GM18520 (cell line): ENCODE results near the gene CLCN1.

Experiments
- ATAC-seq: cut with Tn5 transposase; IDR thresholded peaks from one replicate; pipeline ENCODE4 v1.9.1; 2021; ENCODE audit not compliant: unreplicated experiment

Gene CLCN1

DNA sequence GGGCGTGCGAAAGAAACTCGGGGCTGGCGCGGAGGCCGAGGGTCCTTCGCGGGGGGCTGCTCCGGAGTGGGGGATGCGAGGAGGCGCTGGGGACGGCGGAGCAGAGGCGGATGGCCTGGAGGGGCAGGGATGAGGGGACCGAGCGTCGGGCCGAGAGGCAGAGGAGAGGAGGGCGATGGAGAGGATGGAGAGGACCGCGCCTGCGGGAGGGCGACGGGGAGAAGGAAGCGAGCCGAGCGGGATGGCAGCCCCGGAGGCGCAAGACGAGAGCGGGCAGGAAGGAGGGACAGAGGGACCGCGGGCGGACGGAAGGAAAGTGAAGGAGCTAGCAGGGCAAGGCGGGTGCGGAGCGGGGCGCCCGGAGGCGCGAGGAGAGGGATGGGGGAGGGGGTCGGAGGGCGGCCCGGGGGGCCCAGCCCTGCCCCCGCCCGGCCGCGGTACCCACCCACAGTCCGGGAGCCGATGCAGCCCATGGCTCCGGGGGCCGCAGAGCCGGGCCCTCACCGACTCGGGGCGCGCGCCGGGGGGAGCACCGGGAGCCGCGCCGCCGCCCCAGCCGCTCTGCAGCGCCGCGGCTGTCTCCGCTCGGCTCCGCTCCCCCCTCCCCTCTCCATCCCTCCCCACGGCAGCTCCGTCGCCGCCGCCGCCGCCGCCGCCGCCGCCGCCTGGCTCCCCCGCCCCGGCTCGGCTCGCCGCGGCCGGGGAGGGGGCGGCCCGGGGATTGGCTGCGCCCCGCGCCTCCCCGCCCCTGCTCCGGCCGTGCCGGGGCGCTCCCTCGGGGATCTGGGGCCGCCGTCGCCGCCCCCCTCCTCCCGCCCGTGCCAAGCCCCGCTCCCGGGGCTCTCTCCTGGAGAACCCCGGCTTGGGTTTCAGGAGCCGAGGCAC lies 46.5 kb downstream of the CLCN1 start, which contains the start of gene FAM131B:
Gene FAM131B (minus strand): TSS at position 583 of the 885 bp plus-strand sequence. CDS start 110 bp downstream, at position 473.
- ATAC-seq, result no peak

DNA sequence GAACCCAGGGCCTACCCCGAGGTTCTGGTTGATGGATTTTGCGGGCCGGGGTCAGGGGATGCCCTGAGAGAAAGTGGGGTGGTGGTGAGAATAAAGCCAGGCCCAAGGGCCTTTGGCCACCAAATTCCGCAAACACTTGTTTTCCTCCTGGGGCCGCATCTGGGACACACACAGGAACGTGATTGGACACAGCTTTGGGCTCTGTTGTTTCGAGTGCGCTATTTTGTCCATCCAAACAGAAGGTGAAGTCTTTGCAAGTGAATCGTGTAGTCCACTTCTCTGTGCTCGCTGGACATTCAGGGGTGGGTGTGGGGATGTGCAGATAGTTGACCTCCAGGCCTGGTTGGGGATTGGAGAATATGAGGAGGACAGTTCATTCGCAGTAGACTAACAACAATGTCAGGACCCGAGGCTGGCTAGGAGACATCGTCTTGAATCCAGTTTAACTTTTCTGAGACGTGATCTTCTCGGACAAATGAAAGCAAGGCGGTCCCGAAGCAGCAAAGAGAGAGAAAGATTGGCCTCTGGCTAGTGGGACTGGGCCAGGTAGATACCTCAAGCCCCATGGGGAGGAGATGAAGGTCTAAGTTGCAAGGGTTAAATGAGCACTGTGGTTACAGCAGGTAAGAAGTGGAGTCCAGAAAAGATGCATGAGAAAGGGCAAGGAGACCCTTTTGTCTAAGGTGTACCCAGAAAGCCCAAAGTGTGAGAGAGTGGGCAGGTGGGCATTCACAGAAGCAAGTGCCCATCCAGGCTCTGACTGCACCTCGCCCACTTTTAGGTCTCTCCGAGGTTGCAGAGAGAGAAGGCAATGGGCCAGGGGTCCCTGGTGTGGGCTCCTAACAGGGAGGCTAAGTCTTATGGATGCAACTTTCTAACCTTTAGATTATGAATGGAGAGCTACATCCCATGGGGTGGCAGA lies 47.4 kb downstream of the CLCN1 start:
- no peak for ATAC-seq

DNA sequence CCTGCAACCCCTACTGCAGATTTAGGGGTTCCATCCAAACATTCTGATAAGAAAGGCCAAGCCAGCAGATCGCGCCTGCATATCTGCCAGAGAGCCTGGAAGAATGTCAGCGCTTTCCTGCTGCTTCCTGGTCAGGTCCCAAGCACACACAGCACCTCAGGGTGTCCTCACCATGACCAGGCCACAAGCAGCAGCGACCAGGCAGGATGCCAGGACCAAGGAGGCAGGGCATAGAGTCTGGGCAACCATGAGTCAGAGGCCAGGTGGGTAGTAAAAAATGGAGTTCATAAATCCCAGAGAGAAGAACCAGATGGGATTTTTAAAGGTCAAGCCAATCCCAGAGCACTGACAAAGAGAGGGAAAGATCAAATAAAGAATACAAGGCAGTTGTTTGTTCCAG lies 52.1 kb downstream of the CLCN1 start:
- ATAC-seq, result no peak

DNA sequence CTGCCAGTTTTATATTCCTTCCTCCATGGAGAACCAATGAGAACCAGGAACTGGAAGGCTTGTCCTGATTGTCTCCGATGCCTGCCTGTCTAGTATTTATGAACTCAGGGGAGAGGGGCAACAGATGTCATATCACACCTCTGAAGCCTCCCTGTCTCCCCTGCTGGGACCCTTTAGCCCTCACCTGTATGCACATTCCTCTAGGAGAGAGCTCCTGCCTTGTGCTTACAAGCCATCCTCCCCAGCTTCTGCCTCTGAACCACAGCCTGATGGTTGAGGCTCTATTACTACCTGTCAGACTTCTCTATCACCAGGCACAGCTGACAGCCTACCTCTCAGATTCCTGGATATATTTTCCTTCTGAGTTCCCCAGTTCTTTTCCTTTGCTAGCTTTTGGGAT lies 52.5 kb downstream of the CLCN1 start:
- no peak for ATAC-seq

DNA sequence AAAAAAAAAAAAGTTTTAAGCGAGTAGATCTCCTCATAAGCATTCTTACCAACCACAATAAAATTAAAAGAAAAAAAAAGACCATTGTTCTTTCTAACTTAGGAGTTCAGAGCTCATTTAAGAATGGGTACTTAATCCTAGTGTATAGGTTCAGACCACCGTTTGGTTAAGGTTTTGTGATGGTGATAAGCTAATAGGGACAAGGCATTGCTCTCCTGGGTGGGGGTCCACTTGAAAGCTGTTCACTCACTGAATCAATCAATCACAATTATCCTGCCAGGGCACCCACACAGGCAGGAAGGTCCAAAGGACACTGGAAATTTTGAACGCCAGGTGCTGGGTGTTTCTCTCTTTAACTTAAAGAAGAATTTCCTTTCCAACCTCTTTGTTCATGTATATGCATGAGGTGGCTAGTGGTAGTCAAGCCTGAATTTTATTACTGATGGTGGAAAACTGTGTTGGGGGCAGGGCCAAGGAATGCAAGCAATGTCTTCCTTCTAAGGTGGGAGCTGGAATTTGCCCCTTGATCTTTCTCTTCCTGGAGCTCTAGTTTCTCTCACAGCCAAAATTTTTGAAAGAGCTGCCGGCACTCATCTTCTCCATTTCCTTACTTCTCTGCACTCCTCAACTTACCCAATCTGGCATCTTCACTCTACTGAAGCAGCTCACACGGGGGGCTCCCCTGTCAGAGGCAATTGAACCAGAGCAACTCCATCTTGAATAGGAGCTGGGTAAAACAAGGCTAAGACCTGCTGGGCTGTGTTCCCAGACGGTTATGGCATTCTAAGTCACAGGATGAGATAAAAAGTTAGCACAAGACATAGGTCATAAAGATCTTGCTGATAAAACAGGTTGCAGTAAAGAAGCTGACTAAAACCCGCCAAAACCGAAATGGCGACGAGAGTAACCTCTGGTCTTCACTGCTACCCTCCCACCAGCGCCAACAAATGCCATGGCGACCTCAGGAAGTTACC lies 54.1 kb downstream of the CLCN1 start:
- ATAC-seq, result no peak

DNA sequence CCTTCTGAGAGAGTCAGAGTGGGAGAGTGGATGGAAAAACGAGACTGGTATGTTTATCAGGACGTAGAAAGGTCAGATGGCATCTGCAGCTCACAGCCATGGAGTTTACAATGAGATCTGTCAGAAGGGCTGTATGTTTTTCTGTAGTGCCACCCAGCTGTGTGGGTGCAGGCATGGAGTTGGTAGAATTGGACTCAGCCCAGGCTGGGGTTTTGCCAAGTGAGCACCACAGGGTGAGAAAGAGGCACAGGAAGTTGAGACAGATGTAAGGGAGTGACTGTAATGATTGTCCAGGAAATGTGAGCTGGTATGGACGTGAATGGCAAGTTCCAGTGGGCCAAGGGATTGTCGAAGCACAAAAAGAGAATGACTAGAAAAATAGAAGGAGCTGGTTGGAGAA lies 56.2 kb downstream of the CLCN1 start:
- ATAC-seq, result no peak

DNA sequence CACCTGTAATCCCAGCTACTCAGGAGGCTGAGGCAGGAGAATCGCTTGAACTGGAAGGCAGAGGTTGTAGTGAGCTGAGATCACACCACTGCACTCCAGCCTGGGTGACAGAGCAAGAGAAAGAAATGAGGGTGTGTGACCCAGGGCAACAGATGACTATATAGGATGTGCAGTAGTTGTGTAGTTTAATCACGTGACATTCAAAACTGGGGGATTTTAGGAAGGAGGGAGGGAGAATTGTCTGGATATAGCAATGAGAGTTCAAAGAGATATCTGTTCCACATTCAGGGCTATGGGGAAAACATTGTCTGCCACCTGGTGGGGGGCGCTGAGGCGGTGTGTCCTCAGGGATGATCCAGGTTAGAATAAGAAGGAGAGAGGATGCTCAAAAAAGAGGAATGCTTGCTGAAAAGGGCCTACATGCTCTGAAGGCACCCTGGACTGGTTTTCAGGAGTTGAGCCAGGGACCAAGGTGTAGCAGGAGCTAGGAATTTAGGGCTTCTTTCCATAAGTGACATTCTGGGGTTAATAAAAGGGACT lies 57.4 kb downstream of the CLCN1 start:
- no peak for ATAC-seq

DNA sequence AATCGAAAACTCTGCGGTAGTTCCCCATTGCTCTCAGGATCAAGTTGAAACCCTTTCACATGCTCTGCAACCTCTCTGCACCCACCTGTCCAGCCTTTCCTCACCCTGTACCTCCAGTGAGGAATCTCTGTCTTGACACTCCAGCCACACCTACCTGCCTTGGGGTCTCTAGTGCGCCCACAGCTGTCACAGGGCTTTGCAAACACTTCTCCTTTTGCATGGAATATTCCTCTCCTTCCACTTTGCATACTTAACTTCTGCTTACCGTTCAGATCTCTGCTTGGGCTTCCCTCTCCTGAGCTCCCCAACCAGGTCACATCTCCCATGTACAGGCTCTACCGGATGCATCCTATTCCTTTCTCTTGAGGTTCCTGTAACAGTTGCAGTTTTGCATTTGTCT lies 58.6 kb downstream of the CLCN1 start:
- no peak for ATAC-seq

DNA sequence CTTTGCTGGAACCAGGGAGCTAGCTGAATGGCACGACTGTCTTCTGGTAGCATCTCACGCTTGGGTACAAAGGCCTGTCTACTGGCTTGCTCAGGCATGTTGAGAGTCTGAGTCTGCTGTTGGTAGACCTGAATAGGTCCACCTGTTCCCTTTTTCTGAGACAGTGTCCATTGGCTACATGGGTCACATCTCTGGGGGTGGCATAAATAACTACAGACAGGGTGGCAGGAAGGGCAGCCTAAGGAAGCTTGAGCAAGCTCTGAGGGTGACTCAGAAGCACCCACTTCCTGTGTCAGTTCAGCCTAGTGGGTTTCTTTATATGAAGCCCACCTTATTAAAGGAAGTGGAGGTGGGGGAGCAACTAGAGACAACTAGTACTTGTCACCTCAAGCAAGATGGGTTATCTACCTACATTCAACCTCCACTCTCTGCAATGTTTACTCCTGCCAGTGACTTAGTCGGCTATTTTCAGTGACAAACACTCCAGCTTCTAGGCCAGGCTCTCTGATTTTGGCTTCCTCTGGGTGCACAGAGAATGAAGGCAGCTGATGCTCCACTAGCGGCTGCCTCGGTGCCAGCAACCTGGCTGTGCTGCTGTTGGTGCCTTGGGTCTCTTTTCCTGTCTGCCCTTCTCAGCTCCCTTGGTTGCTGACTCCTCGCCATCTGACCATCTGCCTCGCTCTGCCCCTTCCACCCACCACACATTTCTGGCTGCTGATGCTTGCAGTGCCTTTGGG lies 59.6 kb downstream of the CLCN1 start:
- ATAC-seq, result no peak

DNA sequence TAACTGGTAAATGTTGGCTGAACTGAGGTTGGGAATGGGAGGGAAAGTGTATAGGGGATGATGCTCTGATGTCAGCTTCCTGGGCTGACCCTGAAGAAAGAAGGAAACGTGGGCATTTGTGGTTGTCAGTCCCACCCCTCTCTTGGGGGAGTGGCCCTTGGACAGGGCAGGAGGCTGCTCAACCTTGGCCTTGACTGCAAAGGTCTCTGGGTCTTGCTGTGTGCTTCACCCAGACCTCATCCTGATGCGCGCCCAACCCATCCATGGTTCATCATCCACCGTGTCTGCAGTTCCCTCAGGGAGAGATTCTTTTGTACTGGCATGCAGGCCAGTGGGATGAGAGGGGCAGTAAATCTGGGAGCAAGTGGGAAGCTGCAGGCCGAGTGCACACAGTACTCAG lies 60.5 kb downstream of the CLCN1 start:
- no peak for ATAC-seq

DNA sequence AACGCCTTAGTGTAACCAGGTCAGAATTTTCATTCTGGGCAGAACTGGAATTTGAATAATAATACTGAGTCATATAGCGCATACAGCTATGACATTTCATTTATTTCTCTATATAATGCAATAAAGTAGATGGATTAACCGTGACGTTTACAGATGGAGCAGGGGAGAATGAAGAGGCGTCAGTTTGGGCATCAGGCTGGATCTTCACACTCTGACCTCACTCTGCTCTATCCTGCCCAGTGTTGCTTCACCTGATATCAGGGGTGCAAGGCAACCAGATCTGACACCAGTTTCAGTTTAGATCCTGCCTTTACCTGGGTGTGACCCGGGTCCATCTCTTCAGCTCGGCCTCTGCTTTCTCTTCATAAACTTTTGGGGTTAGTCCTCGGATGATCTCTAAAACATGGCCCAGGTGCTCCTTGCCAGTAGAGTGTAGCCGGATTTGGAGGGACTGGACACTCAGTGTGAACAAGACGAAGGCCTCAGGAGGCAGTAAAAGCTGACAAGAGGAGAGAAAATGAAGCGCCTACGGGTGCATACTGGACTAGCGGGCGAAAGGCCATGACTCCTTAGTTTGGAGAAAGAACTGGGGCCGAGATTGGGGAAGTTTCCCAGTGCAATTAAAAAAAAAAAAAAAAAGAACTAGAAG lies 63.8 kb downstream of the CLCN1 start:
- peak; percentile 2 for ATAC-seq

DNA sequence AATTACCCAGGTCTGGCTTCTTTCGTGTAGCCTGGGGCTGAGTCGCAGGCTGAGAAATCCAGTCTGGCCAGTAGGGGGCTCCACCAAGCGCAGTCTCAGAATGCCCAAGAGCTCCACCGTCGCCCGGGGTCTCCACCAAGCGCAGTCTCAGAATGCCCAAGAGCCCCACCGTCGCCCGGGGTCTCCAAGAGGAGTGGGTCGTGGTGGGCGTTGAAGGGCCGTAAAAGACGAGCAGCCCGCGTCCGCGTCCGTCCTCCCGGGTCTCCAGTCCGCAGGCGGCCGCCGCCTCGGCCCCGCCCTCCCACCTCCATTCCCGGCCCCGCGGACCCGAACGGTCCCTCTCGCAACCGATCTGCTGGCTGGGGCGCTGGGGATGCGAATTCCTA lies 64.3 kb downstream of the CLCN1 start:
- ATAC-seq, result peak; percentile 39

DNA sequence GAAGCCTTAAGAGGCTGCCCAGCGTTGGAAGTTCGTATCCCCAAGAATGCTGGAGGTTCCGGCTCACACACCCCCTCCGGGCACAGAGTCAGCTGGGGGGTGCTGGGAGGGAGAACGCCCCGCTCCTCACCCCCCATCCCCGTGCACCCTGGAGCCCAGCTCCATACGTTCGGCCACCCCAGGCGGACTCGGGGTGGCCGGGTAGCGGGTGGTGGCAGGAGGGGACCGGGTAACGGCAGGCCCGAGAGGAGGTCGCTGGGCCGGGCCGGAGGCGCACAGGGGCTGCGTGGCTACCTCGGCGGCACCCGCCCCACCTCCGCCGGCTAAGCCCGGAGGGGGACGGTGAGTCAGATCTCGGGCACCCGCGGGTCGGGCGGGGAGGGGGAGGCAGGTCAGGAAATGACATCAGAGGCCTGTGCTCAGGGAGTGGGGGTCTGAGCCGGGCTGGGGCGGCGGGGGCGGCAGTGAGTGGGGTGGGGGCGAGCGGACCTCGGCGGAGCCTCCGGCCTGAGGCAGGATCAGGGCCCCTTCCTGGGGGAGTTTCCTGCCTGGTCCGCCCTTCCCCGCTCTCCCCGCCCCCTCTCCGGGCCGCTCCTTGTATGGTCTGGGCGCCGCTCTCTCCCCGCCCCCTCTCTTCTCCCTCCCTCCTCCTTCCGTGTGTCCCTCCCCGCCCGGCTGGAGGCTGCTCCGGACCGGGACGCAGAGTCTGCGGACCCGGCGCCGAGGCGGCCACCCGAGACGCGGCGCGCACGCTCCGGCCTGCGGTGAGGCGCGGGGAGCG lies 64.9 kb downstream of the CLCN1 start, which contains the start of gene ZYX:
Gene ZYX (plus strand): TSS at position 700 of the 781 bp plus-strand sequence. CDS start 227 bp downstream, outside the sequence.
- peak; percentile 62 for ATAC-seq

DNA sequence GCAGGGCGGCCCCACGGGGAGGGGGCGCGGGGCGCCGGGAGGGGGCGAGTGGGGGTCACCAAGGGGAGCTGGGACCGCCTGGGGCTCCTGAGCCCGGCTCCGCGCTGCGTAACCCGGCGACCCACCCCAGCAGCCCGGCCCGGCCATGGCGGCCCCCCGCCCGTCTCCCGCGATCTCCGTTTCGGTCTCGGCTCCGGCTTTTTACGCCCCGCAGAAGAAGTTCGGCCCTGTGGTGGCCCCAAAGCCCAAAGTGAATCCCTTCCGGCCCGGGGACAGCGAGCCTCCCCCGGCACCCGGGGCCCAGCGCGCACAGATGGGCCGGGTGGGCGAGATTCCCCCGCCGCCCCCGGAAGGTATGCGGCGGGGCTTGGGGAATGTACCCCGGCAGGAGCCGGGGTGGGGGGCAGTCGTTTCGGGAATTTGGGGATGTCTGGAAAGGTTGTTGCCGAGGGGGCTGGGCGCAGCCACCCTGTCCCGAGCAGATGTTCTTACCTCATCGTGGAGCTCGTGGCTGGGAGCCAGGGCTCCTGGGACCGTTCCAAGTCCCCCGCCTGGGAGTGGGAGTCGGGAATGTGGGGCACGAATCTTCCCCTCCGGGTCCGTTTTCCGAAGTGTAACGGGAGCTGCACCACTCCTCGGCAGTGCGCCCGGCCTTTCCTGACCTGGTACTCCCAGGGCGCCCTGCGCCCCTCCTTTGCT lies 65.7 kb downstream of the CLCN1 start:
- peak; percentile 4 for ATAC-seq

DNA sequence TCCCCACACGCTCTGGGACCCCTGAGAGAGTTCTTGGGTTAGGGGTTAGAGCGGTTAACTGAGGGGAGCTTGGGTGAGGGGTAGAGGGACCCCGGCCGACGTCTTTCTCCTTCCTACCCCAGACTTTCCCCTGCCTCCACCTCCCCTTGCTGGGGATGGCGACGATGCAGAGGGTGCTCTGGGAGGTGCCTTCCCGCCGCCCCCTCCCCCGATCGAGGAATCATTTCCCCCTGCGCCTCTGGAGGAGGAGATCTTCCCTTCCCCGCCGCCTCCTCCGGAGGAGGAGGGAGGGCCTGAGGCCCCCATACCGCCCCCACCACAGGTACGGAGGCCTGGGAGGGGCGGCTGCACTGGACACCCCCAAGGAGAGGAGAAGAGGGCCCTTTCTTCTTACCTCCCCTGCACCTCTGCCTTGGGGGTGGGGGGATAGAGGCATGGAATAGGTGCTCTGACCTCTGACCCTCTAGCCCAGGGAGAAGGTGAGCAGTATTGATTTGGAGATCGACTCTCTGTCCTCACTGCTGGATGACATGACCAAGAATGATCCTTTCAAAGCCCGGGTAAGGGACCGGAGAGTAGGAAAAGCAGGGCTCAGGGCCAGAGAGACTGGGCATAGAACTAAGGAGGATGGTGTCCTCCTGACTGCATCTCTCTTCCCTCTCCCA lies 66.3 kb downstream of the CLCN1 start:
- no peak for ATAC-seq

DNA sequence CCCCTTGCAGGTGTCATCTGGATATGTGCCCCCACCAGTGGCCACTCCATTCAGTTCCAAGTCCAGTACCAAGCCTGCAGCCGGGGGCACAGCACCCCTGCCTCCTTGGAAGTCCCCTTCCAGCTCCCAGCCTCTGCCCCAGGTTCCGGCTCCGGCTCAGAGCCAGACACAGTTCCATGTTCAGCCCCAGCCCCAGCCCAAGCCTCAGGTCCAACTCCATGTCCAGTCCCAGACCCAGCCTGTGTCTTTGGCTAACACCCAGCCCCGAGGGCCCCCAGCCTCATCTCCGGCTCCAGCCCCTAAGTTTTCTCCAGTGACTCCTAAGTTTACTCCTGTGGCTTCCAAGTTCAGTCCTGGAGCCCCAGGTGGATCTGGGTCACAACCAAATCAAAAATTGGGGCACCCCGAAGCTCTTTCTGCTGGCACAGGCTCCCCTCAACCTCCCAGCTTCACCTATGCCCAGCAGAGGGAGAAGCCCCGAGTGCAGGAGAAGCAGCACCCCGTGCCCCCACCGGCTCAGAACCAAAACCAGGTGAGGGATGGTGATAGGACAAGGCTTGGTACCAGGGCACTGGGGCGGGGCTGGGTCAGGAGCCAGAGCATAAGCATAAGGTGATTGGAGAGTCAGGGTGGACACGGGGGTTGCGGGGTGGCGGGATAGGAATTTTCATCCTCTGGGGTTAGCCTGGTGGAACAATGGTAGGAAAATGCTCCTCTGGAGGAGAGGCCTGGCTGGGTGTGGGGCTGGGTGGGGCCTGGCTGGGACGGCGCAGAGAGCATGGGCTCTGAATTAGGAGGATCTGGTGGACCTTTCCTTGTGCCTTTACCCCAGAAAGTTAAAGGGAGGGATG lies 67.1 kb downstream of the CLCN1 start:
- ATAC-seq, result no peak
